ENCODE data around the gene CXCL12.

CXCL12 gene

DNA sequence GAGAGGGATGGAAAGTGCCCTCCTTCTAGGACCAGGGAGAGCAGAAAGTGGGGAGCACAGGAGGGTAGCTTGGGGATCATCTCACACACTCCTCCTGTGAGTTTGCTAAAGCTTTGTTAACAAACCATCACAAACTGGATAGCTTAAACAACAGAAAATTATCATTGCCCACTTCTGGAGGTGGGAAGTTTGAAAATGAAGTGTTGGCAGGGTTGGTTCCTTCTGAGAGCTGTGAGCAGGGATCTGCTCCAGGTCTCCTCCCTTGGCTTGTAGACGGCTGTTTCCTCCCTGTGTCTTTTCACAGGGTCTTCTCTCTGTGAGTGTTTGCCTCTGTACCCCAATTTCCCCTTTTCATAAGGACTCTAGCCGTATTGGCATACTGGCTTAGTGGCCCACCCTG lies 32.0 kb upstream of the CXCL12 start:
- Histone ChIP-seq H2AFZ (ENCODE audit: low read depth, low read length) (no peak overlapping the region), H3K9ac (ENCODE audit: low read depth, low read length) (no peak overlapping the region), H4K20me1 (ENCODE audit: insufficient read depth, low read length) (no peaks in the 10 kb centered on the region), H3K4me1 (ENCODE audit: insufficient read depth, low read length) (no peaks in the 10 kb centered on the region), H3K36me3 (ENCODE audit: insufficient read depth, low read length) (no peaks in the 10 kb centered on the region), H3K4me2 (ENCODE audit: insufficient read depth, low read length) (no peak overlapping the region), H3K79me2 (ENCODE audit: insufficient read depth, low read length) (no peaks in the 10 kb centered on the region), H3K27me3 (ENCODE audit: insufficient read depth, low read length, poor library complexity) (no peaks in the 10 kb centered on the region), H3K9me3 (ENCODE audit: insufficient read depth, low read length, severe bottlenecking) (peaks cover 1% of the 10 kb centered on the region), H3K4me3 (ENCODE audit: low read depth in 1 of 2, low read length in 2 of 2) (no peak overlapping the region), H3K27ac (ENCODE audit: low read length) (no peak overlapping the region)
- TF ChIP-seq, protein P1, sequence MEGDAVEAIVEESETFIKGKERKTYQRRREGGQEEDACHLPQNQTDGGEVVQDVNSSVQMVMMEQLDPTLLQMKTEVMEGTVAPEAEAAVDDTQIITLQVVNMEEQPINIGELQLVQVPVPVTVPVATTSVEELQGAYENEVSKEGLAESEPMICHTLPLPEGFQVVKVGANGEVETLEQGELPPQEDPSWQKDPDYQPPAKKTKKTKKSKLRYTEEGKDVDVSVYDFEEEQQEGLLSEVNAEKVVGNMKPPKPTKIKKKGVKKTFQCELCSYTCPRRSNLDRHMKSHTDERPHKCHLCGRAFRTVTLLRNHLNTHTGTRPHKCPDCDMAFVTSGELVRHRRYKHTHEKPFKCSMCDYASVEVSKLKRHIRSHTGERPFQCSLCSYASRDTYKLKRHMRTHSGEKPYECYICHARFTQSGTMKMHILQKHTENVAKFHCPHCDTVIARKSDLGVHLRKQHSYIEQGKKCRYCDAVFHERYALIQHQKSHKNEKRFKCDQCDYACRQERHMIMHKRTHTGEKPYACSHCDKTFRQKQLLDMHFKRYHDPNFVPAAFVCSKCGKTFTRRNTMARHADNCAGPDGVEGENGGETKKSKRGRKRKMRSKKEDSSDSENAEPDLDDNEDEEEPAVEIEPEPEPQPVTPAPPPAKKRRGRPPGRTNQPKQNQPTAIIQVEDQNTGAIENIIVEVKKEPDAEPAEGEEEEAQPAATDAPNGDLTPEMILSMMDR (IDR thresholded peaks at IDR 0.05; ENCODE audit: borderline replicate concordance, extremely low read depth, low read length, poor library complexity, severe bottlenecking), result no peak
- no peak for TF ChIP-seq EZH2 (IDR thresholded peaks at IDR 0.05; ENCODE audit: borderline replicate concordance, low read depth, low read length, severe bottlenecking)
- DNase-seq (no peak), ATAC-seq (ENCODE audit: insufficient read depth, low read depth) (no peak)

DNA sequence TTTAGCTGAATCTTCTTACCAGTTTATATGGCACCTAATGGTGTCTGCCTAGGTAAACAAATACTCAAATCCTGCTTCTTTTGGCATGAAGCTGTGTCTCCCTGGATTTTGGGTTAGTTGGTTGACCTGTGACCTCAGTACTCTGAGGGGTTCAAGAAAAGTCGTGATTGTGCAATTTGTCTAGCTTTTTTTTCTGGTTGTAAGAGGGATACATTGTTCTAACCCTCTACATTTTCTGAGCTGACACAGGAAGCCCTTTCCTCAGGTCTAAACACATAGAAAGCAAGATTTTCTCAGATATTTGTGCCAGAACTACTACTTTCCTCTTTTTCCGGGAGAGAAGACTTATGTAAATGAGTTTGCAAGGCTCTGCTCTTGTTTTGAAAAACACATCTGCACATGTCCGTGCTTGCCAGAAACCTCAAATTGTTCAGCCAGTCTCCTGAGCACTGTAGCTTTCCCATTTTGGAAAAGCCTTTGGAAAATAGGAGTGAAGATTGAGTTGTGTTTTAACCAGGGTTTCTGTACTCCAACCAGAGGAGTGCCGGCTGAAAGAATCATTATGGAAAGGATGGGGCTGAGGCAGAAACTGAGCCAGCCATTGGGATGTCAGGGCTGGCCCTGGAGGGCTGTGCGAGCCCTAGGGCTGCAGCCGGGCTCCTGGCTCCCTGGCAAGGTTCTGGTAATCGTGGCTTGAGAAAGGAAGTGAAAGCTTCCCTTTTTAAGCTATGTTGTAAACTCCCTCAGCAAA lies 31.3 kb upstream of the CXCL12 start:
- Histone ChIP-seq H3K27ac (ENCODE audit: low read length) (no peak overlapping the region), H3K4me2 (ENCODE audit: insufficient read depth, low read length) (no peak overlapping the region), H3K4me1 (ENCODE audit: insufficient read depth, low read length) (no peaks in the 10 kb centered on the region), H3K27me3 (ENCODE audit: insufficient read depth, low read length, poor library complexity) (no peaks in the 10 kb centered on the region), H2AFZ (ENCODE audit: low read depth, low read length) (no peak overlapping the region), H3K9ac (ENCODE audit: low read depth, low read length) (no peak overlapping the region), H3K36me3 (ENCODE audit: insufficient read depth, low read length) (no peaks in the 10 kb centered on the region), H4K20me1 (ENCODE audit: insufficient read depth, low read length) (no peaks in the 10 kb centered on the region), H3K79me2 (ENCODE audit: insufficient read depth, low read length) (no peaks in the 10 kb centered on the region), H3K9me3 (ENCODE audit: insufficient read depth, low read length, severe bottlenecking) (peaks cover 2% of the 10 kb centered on the region), H3K4me3 (ENCODE audit: low read depth in 1 of 2, low read length in 2 of 2) (no peak overlapping the region)
- TF ChIP-seq EZH2 (IDR thresholded peaks at IDR 0.05; ENCODE audit: borderline replicate concordance, low read depth, low read length, severe bottlenecking), result no peak
- TF ChIP-seq, protein P1 (IDR thresholded peaks at IDR 0.05; ENCODE audit: borderline replicate concordance, extremely low read depth, low read length, poor library complexity, severe bottlenecking), result no peak
- DNase-seq, result no peak
- no peak for ATAC-seq (ENCODE audit: insufficient read depth, low read depth)

- Histone ChIP-seq H4K20me1 (ENCODE audit: insufficient read depth, low read length) (no peaks in the 10 kb centered on the region), H3K36me3 (ENCODE audit: insufficient read depth, low read length) (no peaks in the 10 kb centered on the region), H3K79me2 (ENCODE audit: insufficient read depth, low read length) (no peaks in the 10 kb centered on the region), H3K27me3 (ENCODE audit: insufficient read depth, low read length, poor library complexity) (no peaks in the 10 kb centered on the region), H2AFZ (ENCODE audit: low read depth, low read length) (no peak overlapping the region), H3K4me3 (ENCODE audit: low read depth in 1 of 2, low read length in 2 of 2) (no peak overlapping the region), H3K9ac (ENCODE audit: low read depth, low read length) (no peak overlapping the region), H3K4me1 (ENCODE audit: insufficient read depth, low read length) (no peaks in the 10 kb centered on the region), H3K4me2 (ENCODE audit: insufficient read depth, low read length) (no peak overlapping the region), H3K9me3 (ENCODE audit: insufficient read depth, low read length, severe bottlenecking) (peaks cover 2% of the 10 kb centered on the region), H3K27ac (ENCODE audit: low read length) (no peak overlapping the region)
- no peak for ATAC-seq (ENCODE audit: insufficient read depth, low read depth)
- DNase-seq, result no peak
- no peak for TF ChIP-seq EZH2 (IDR thresholded peaks at IDR 0.05; ENCODE audit: borderline replicate concordance, low read depth, low read length, severe bottlenecking)
- TF ChIP-seq, protein P1 (IDR thresholded peaks at IDR 0.05; ENCODE audit: borderline replicate concordance, extremely low read depth, low read length, poor library complexity, severe bottlenecking), result no peak
These were observed 30.2 kb upstream of the CXCL12 start for GRCh38 chr10:44415121-44415520.

Data from DND-41 (cell line).